ENCODE data around the gene CD27.
A peak's percentile ranks its signal among the peaks of the same experiment; 100 is the strongest.

The CD27 gene

GRCh38 chr12:6434205-6435140 lies 10.3 kb upstream of the CD27 start:
- DNase-seq (ENCODE audit: low spot score): peak; percentile 51

GRCh38 chr12:6435961-6436715 lies 8.6 kb upstream of the CD27 start:
- no peak for DNase-seq (ENCODE audit: low spot score)

- no peak for DNase-seq (ENCODE audit: low spot score)
These were observed 7.2 kb upstream of the CD27 start for GRCh38 chr12:6437586-6437985.

- no peak for DNase-seq (ENCODE audit: low spot score)
These were observed 6.4 kb upstream of the CD27 start for GRCh38 chr12:6438345-6438744.

- no peak for DNase-seq (ENCODE audit: low spot score)
These were observed 4.4 kb upstream of the CD27 start for GRCh38 chr12:6440391-6440790.

GRCh38 chr12:6442836-6443235 lies 1.9 kb upstream of the CD27 start:
- no peak for DNase-seq (ENCODE audit: low spot score)

- DNase-seq (ENCODE audit: low spot score): no peak
These were observed 1.3 kb upstream of the CD27 start for GRCh38 chr12:6443361-6443983.

- no peak for DNase-seq (ENCODE audit: low spot score)
These were observed 724 bp upstream of the CD27 start for GRCh38 chr12:6444031-6444430.

- no peak for DNase-seq (ENCODE audit: low spot score)
These were observed 5.5 kb downstream of the CD27 start for GRCh38 chr12:6450091-6450868.

GRCh38 chr12:6450869-6451347 lies 6.2 kb downstream of the CD27 start:
- no peak for DNase-seq (ENCODE audit: low spot score)

GRCh38 chr12:6451348-6452244 lies 6.8 kb downstream of the CD27 start, which contains the start of gene TAPBPL:
Gene TAPBPL, plus strand, starts transcription at chr12:6452042. Its CDS starts 207 bp downstream, at chr12:6452249.
- DNase-seq (ENCODE audit: low spot score): peak; percentile 85

- DNase-seq (ENCODE audit: low spot score): no peak
These were observed 7.6 kb downstream of the CD27 start for GRCh38 chr12:6452245-6452943.

GRCh38 chr12:6452944-6453630 lies 8.3 kb downstream of the CD27 start:
- no peak for DNase-seq (ENCODE audit: low spot score)

GRCh38 chr12:6457220-6457945 lies 12.6 kb downstream of the CD27 start:
- DNase-seq (ENCODE audit: low spot score): no peak

GRCh38 chr12:6458281-6459003 lies 13.7 kb downstream of the CD27 start:
- no peak for DNase-seq (ENCODE audit: low spot score)

- no peak for DNase-seq (ENCODE audit: low spot score)
These were observed 14.2 kb downstream of the CD27 start for GRCh38 chr12:6459004-6459337.

- peak; percentile 54 for DNase-seq (ENCODE audit: low spot score)
These were observed 16.1 kb downstream of the CD27 start for GRCh38 chr12:6460751-6461371.
